DOHH2 (cell line): ENCODE measurements around the gene PIM1.

Experiments used
- EZH2phosphoT487 ChIP-seq: fragments of 200-600 bp; sonication (generic); IDR thresholded peaks from 2 replicates; pipeline ENCODE4 v1.6.1; 2017; ENCODE audit warnings: borderline replicate concordance, mild to moderate bottlenecking, antibody characterized with exemption, low read length, moderate library complexity, mixed read lengths
- TF ChIP-seq, protein P1 (sequence below): fragments of 200-600 bp; sonication (generic); IDR thresholded peaks from one replicate; pipeline ENCODE4 v1.5.1; 2014; ENCODE audit warnings: antibody characterized with exemption, mild to moderate bottlenecking, low read depth, low read length; ENCODE audit not compliant: poor library complexity, severe bottlenecking

DNA sequence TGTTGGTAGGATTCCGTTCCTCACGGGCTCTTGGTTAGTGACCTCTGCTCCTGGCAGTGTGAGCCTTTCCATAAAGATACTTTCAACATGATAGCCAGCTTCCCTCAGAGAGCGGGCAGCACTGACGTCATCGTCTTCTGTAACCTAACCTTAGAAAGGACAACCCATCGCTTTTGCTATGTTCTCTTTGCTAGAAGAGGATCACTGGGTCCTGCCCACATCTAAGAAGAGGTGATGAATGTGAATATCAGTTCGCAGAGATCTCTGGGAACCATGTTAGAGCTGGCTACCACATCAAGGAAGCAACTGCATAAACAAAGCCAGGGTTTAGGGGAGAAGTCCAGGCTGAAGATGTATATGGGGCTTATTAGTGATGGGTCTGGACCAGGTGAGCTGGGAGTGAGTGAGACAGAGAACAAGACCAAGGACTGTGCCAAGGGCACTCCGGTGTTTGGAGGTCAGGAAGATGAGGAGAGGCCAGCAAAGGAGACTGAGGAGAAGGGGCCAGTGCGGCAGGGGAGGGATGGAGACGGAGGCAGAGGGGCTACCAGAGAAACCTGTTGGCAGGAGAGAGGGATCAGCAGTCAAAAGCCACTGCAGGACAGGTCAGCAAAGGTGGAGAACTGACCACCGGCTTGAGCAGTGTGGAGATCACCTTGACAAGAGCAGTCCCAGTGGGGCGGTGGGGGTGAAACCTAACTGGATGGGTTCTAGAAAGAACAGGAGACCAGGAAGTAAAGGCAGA is 39.7 kb downstream of the PIM1 start:
- TF ChIP-seq, protein P1, sequence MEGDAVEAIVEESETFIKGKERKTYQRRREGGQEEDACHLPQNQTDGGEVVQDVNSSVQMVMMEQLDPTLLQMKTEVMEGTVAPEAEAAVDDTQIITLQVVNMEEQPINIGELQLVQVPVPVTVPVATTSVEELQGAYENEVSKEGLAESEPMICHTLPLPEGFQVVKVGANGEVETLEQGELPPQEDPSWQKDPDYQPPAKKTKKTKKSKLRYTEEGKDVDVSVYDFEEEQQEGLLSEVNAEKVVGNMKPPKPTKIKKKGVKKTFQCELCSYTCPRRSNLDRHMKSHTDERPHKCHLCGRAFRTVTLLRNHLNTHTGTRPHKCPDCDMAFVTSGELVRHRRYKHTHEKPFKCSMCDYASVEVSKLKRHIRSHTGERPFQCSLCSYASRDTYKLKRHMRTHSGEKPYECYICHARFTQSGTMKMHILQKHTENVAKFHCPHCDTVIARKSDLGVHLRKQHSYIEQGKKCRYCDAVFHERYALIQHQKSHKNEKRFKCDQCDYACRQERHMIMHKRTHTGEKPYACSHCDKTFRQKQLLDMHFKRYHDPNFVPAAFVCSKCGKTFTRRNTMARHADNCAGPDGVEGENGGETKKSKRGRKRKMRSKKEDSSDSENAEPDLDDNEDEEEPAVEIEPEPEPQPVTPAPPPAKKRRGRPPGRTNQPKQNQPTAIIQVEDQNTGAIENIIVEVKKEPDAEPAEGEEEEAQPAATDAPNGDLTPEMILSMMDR = no peak
- TF ChIP-seq EZH2phosphoT487 = no peak
